ENCODE results near the gene CNKSR3.

DNA sequence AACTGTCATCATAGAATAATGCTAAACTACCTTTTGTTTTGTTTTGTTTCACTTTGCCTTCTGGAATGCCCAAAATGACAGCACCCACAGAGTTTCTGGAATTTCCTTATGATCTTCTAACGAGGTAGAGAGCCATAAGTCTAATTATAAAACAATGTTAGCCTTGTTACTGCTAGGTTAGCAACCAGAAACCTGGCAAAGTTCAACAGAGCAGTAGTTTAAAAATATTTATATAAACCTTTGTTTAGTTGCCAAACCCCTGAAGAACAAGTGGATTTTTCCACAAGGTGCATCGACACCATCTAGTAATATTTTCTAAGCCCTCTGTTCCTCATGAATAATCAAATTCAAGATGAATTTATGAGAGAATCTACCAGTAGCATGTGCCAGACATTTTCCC lies 126.3 kb downstream of the CNKSR3 start:
- TF ChIP-seq, protein P1, sequence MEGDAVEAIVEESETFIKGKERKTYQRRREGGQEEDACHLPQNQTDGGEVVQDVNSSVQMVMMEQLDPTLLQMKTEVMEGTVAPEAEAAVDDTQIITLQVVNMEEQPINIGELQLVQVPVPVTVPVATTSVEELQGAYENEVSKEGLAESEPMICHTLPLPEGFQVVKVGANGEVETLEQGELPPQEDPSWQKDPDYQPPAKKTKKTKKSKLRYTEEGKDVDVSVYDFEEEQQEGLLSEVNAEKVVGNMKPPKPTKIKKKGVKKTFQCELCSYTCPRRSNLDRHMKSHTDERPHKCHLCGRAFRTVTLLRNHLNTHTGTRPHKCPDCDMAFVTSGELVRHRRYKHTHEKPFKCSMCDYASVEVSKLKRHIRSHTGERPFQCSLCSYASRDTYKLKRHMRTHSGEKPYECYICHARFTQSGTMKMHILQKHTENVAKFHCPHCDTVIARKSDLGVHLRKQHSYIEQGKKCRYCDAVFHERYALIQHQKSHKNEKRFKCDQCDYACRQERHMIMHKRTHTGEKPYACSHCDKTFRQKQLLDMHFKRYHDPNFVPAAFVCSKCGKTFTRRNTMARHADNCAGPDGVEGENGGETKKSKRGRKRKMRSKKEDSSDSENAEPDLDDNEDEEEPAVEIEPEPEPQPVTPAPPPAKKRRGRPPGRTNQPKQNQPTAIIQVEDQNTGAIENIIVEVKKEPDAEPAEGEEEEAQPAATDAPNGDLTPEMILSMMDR (IDR thresholded peaks at IDR 0.05), result no peak
- no peak for TF ChIP-seq EP300 (IDR thresholded peaks at IDR 0.05)
- TF ChIP-seq POLR2A (IDR thresholded peaks at IDR 0.05), result no peak
- TF ChIP-seq POLR2AphosphoS5 (IDR thresholded peaks at IDR 0.05), result no peak
